ENCODE results near the gene TLCD3B.
A peak's percentile ranks its signal among the peaks of the same experiment; 100 is the strongest.

Gene TLCD3B

DNA sequence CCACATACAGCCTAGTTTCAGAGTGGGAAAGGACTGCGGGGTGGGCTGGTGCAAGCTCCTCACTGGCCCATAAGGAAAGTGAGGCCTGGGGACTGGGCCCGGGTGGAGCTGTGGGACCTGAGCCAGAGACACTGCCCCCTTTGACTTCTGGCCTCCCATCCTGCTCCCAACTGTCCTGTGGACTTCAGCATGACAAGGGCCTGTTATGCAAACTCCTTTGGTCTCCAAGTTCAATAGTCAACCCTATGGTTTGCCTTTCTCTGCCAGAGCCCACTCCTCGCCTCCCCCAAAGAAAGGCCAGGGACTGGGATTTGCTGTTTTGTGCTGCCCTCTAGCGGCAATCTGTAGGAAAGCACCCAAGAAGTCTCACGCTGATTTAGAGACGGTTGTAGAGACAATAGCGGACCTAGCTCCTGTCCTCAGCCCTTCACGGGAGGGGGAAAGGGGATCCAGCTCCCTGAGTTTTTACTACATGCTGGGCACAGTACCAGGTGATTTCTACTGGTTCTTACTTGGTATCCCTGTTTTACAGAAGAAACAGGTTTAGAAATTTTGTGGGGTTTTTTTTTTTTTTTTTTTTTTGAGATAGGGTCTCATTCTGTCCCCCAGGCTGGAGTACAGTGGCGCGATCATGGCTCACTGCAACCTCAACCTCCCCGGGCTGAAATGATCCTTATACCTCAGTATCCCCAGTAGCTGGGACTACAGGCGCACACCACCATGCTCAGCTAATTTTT lies 1.2 kb upstream of the TLCD3B start:
- peak; percentile 74 for ATAC-seq
- TF ChIP-seq CSDC2 (CRISPR knock-in tag; IDR thresholded peaks at IDR 0.05) (no peak), ZFP30 (CRISPR knock-in tag; IDR thresholded peaks at IDR 0.05) (no peak), TOX (CRISPR knock-in tag; IDR thresholded peaks at IDR 0.05; ENCODE audit: borderline replicate concordance) (no peak), ZNF565 (CRISPR knock-in tag; conservative IDR thresholded peaks at IDR 0.05; ENCODE audit: low read depth) (no peak), TCF4 (CRISPR knock-in tag; IDR thresholded peaks at IDR 0.05; ENCODE audit: borderline replicate concordance) (no peak), OSR1 (CRISPR knock-in tag; IDR thresholded peaks at IDR 0.05) (no peak)
- TF ChIP-seq, protein P1, sequence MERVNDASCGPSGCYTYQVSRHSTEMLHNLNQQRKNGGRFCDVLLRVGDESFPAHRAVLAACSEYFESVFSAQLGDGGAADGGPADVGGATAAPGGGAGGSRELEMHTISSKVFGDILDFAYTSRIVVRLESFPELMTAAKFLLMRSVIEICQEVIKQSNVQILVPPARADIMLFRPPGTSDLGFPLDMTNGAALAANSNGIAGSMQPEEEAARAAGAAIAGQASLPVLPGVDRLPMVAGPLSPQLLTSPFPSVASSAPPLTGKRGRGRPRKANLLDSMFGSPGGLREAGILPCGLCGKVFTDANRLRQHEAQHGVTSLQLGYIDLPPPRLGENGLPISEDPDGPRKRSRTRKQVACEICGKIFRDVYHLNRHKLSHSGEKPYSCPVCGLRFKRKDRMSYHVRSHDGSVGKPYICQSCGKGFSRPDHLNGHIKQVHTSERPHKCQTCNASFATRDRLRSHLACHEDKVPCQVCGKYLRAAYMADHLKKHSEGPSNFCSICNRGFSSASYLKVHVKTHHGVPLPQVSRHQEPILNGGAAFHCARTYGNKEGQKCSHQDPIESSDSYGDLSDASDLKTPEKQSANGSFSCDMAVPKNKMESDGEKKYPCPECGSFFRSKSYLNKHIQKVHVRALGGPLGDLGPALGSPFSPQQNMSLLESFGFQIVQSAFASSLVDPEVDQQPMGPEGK (CRISPR knock-in tag; IDR thresholded peaks at IDR 0.05; ENCODE audit: borderline replicate concordance) = no peak
- TF ChIP-seq, protein P2, sequence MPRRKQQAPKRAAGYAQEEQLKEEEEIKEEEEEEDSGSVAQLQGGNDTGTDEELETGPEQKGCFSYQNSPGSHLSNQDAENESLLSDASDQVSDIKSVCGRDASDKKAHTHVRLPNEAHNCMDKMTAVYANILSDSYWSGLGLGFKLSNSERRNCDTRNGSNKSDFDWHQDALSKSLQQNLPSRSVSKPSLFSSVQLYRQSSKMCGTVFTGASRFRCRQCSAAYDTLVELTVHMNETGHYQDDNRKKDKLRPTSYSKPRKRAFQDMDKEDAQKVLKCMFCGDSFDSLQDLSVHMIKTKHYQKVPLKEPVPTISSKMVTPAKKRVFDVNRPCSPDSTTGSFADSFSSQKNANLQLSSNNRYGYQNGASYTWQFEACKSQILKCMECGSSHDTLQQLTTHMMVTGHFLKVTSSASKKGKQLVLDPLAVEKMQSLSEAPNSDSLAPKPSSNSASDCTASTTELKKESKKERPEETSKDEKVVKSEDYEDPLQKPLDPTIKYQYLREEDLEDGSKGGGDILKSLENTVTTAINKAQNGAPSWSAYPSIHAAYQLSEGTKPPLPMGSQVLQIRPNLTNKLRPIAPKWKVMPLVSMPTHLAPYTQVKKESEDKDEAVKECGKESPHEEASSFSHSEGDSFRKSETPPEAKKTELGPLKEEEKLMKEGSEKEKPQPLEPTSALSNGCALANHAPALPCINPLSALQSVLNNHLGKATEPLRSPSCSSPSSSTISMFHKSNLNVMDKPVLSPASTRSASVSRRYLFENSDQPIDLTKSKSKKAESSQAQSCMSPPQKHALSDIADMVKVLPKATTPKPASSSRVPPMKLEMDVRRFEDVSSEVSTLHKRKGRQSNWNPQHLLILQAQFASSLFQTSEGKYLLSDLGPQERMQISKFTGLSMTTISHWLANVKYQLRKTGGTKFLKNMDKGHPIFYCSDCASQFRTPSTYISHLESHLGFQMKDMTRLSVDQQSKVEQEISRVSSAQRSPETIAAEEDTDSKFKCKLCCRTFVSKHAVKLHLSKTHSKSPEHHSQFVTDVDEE (CRISPR knock-in tag; IDR thresholded peaks at IDR 0.05) = no peak

DNA sequence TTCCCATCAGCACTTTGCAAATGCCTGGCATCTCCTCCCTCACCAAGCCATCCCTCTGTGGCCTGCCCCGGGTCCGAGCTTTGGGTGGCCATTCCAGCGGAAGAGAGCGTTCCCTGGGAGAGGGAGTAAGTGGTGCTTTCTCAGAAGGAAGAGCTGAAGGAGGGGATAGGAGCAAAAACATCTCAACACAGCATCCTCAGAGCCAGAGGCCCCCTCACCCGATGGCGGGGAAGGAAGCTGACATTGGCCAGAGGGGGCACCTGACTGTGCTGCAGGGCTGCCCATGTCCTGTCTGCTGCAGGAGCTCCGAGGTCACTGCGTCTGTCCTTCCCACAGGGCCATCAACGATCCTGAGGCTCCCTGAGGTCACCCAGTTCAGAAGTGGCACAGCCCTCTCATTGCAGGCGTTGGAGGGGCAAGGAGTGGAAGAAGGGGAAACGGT lies 427 bp upstream of the TLCD3B start:
- peak; percentile 4; the same call in 1 of the 3 replicates for ATAC-seq
- TF ChIP-seq BACH2 (CRISPR knock-in tag; IDR thresholded peaks at IDR 0.05; ENCODE audit: borderline replicate concordance) (no peak), ZNF70 (CRISPR knock-in tag; IDR thresholded peaks at IDR 0.05) (peak; percentile 93)

DNA sequence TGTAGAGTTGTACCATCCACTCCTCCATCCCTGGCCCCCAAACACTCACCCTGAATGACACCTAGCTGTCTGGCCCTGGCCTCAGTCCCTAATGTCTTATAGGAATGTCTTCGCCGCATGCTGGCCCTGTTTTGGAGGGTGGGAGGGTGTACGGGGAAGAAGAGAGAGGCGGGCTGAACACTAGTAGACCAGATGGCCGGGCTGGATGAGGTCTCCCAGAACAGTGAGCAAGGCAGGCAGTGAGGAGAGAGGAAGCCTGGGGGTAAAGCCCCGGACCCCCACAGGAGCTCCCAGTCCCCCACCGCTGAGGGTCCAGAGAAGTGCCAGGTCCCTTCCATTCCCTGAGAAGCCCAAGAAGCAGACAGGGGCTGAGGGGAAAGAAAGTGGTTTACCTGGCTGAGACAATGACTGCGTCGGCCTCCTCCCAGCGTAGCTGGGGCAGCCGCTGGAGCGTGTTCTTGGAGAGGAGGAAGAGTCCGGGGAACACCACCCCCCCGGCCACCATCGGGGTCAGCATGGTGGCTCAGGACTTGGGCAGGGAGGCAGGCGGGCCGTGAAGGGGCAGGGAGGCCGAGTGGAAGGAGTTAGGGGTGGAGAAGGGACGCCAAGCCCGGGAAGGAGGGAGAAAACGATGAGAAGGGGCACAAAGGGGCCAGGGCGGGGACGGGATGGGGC lies 923 bp downstream of the TLCD3B start:
- TF ChIP-seq ZFP30 (CRISPR knock-in tag; IDR thresholded peaks at IDR 0.05) (no peak), ESRRG (CRISPR knock-in tag; IDR thresholded peaks at IDR 0.05) (no peak), ZNF8 (CRISPR knock-in tag; IDR thresholded peaks at IDR 0.05) (no peak)
- TF ChIP-seq, protein P3, sequence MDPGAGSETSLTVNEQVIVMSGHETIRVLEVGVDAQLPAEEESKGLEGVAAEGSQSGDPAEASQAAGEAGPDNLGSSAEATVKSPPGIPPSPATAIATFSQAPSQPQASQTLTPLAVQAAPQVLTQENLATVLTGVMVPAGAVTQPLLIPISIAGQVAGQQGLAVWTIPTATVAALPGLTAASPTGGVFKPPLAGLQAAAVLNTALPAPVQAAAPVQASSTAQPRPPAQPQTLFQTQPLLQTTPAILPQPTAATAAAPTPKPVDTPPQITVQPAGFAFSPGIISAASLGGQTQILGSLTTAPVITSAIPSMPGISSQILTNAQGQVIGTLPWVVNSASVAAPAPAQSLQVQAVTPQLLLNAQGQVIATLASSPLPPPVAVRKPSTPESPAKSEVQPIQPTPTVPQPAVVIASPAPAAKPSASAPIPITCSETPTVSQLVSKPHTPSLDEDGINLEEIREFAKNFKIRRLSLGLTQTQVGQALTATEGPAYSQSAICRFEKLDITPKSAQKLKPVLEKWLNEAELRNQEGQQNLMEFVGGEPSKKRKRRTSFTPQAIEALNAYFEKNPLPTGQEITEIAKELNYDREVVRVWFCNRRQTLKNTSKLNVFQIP (CRISPR knock-in tag; IDR thresholded peaks at IDR 0.05; ENCODE audit: borderline replicate concordance, low read depth) = no peak
- peak; percentile 5; the same call in 1 of the 3 replicates for ATAC-seq

DNA sequence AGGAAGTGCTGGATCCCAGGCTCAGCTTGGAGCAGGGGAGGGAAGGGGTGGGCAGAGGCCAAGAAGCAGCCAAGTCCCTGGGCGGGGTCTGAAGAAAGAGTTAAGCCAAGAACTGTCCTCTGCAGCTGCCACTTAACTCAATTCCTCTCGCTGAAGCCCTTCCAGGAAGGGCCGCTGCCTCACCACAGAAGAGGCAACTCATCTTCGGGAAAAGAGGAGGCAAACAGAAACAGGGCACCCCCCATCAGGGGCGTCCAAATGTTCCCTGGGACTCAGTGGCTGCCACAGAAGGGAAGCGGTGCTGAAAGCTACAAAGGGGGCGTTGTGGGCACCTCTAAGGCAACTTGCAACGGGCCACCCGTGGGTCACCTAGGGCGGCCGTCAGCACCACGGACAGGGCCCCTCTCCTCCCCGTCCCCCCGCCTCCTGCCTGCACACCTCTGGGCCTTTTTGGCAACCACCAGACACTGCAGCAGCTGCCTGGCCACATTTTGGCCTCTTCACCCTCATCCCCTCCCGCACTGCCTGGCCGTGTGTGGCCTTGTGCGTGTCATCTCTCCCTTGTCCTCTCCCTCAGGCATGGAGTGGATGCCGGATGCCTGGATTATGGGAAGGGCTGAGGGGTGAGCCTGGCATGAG lies 2.5 kb downstream of the TLCD3B start:
- ATAC-seq = no peak

DNA sequence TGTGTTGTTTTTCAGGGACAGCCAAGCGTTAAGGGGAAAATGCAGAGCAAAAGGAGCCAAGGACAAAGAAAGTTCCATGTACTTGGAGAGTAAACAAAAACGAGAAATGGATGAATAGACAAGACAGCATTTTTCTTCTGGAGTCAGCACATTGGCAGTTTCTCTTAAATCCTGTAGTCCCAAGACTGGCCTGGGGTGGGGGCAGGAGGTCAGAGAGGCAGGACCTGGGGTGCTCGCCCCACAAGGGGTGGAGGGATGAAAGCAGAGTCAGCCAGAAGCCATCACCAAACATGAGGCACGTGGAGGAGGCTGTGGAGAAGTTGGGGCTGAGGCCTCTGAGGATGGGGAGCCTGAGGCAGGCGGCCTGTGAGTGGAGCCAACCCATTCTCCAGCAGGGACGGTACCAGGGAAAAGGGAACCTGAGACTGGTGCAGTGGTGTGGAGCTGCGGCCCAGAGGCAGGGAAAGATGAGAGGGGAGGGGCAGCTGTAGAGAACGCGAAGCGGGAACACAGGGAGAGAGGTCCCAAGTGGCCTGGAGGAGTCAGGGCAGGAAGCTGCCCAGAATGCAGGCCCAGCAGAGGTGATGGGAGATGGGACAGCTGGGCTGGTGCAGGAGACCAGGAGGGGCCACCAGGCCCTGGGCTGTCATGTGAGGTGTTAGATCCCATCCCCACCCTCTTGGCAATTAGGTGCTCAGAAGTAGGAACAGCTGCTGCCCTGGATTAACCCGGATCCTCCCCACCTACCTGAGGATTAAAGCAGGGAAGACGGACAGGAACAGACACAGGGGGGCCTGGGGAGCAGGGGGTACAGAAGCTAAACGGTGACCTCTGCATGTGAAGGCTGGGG lies 3.3 kb downstream of the TLCD3B start:
- no peak for ATAC-seq
- no peak for TF ChIP-seq CSDC2 (CRISPR knock-in tag; IDR thresholded peaks at IDR 0.05)

More for the DNA sequence above, 2.5 kb downstream of the TLCD3B start:
- TF ChIP-seq PPARA (CRISPR knock-in tag; IDR thresholded peaks at IDR 0.05; ENCODE audit: borderline replicate concordance) = no peak
- TF ChIP-seq OSR1 (CRISPR knock-in tag; IDR thresholded peaks at IDR 0.05) = no peak
- no peak for TF ChIP-seq RARB (CRISPR knock-in tag; IDR thresholded peaks at IDR 0.05)

Data from SK-N-SH treated with all-trans-retinoic acid at 6 μM for 48 hours (cell line).